ENCODE data around the gene RAB8B.

- no peak for TF ChIP-seq CTCF (IDR thresholded peaks at IDR 0.05; ENCODE audit: poor library complexity)
- TF ChIP-seq EZH2 (IDR thresholded peaks at IDR 0.05; ENCODE audit: borderline replicate concordance): no peak
Measured at GRCh38 chr15:63145426-63145825, 44.0 kb upstream of the RAB8B start.
